B cell (primary cell): ENCODE results near the gene NR2E1. TPM values are rescaled to one million over a fixed set of nuclear protein-coding genes. Genes with fewer than 3 reads are reported as not detected.

Experiments used
- ATAC-seq: fragments of 200-7000 bp; cut with Tn5 transposase; one replicate; pipeline ENCODE4 v1.10.0; 2021; ENCODE audit warnings: low read depth, mild to moderate bottlenecking, moderate number of reproducible peaks, moderate library complexity
- CTCF ChIA-PET: fragments of 350-600 bp; sonication (Branson Sonifier 250); formaldehyde crosslinking; loops from one replicate; lab custom pipeline; 2021; ENCODE audit warnings: antibody characterized with exemption, inconsistent platforms; lab: Charles Lee
- POLR2A ChIA-PET: fragments of 350-600 bp; sonication (Branson Sonifier 250); formaldehyde crosslinking; loops from one replicate; lab custom pipeline; 2021; ENCODE audit warnings: antibody characterized with exemption; lab: Charles Lee
- DNase-seq: peaks from one replicate; pipeline ENCODE4 v3.0.0; 2013
- H2AFZ ChIP-seq: 2 replicates; pipeline ENCODE4 v1.6.1; 2012; ENCODE audit warnings: mild to moderate bottlenecking, low read depth, low read length; ENCODE audit not compliant: insufficient read depth, poor library complexity, severe bottlenecking
- H3K27ac ChIP-seq, 2 donors: 1 replicate in 1 of 2; 2 replicates in 1 of 2; pipeline ENCODE4 v1.5.1; 2012 to 2013; ENCODE audit warnings: low read length in 2 of 2, mild to moderate bottlenecking in 2 of 2, moderate library complexity in 1 of 2
- H3K27me3 ChIP-seq, 4 experiments: fragments of 200-600 bp in 1 of 4; sonication (generic) in 1 of 4; replicated peaks in 1 of 4; 1 replicate in 2 of 4; 2 replicates in 2 of 4; pipeline versions ENCODE4 v1.6.1 to v1.7.0; 2013 to 2016; ENCODE audit warnings: low read length in 3 of 4, mild to moderate bottlenecking in 2 of 4, mixed read lengths in 1 of 4, moderate library complexity in 1 of 4; ENCODE audit not compliant: insufficient read depth in 4 of 4, control insufficient read depth in 3 of 4; ENCODE audit errors: control extremely low read depth in 1 of 4
- H3K36me3 ChIP-seq, 2 experiments: replicated peaks in 1 of 2; 1 replicate in 1 of 2; 2 replicates in 1 of 2; pipeline versions ENCODE4 v1.6.1 to v1.7.1; 2013; ENCODE audit warnings: low read length in 1 of 2; ENCODE audit not compliant: insufficient read depth in 2 of 2, control insufficient read depth in 1 of 2; ENCODE audit errors: control extremely low read depth in 1 of 2, extremely low read depth in 1 of 2
- H3K4me1 ChIP-seq, 2 donors: fragments of 200-600 bp in 1 of 2; sonication (generic) in 1 of 2; 1 replicate in 1 of 2; 2 replicates in 1 of 2; pipeline versions ENCODE4 v1.5.1 to v1.6.1; 2013 to 2017; ENCODE audit warnings: low read length in 2 of 2; ENCODE audit not compliant: control insufficient read depth in 2 of 2, insufficient read depth in 2 of 2
- H3K4me2 ChIP-seq: replicated peaks from 2 replicates; pipeline ENCODE3; 2012; ENCODE audit warnings: mild to moderate bottlenecking, low read depth, low read length; ENCODE audit not compliant: poor library complexity, severe bottlenecking
- H3K4me3 ChIP-seq, 5 experiments: fragments of 200-600 bp in 1 of 5; sonication (generic) in 1 of 5; 1 replicate in 3 of 5; 2 replicates in 2 of 5; pipeline versions ENCODE4 v1.5.1 to v1.7.0; 2011 to 2016; ENCODE audit warnings: low read length in 4 of 5, mild to moderate bottlenecking in 4 of 5, low read depth in 2 of 5, control low read depth in 1 of 5, moderate library complexity in 1 of 5; ENCODE audit not compliant: insufficient read depth in 1 of 5; ENCODE audit errors: control extremely low read depth in 1 of 5, extremely low read depth in 1 of 5
- H3K79me2 ChIP-seq: fragments of 200-600 bp; sonication (generic); one replicate; pipeline ENCODE4 v1.6.0; 2016; ENCODE audit warnings: low read length; ENCODE audit not compliant: control insufficient read depth, insufficient read depth
- H3K9ac ChIP-seq: fragments of 200-600 bp; sonication (generic); 2 replicates; pipeline ENCODE4 v1.6.1; 2017; ENCODE audit warnings: mild to moderate bottlenecking, low read length, moderate library complexity
- H3K9me3 ChIP-seq, 3 donors: one replicate each; pipeline versions ENCODE4 v1.6.1 to v1.7.1; 2013; ENCODE audit warnings: low read length in 2 of 3; ENCODE audit not compliant: control insufficient read depth in 2 of 3, insufficient read depth in 1 of 3; ENCODE audit errors: control extremely low read depth in 1 of 3
- H4K20me1 ChIP-seq: 2 replicates; pipeline ENCODE4 v1.6.0; 2012; ENCODE audit warnings: mild to moderate bottlenecking, low read length; ENCODE audit not compliant: insufficient read depth, control insufficient read depth, poor library complexity, severe bottlenecking
- H3K27ac Mint-ChIP-seq: one replicate; pipeline ENCODE4 v1.8.0; 2021; ENCODE audit warnings: mixed read lengths
- H3K27me3 Mint-ChIP-seq: one replicate; pipeline ENCODE4 v1.8.0; 2021; ENCODE audit warnings: mixed read lengths
- H3K4me1 Mint-ChIP-seq: one replicate; pipeline ENCODE4 v1.8.0; 2021; ENCODE audit warnings: mixed read lengths
- H3K4me3 Mint-ChIP-seq: one replicate; pipeline ENCODE4 v1.8.0; 2021; ENCODE audit warnings: mixed read lengths
- H3K9me3 Mint-ChIP-seq: one replicate; pipeline ENCODE4 v1.8.0; 2022; ENCODE audit warnings: mixed read lengths; ENCODE audit not compliant: insufficient read depth
- CTCF ChIP-seq: fragments of 200-600 bp; IDR thresholded peaks from one replicate; pipeline ENCODE4 v1.8.0; 2022; ENCODE audit warnings: antibody characterized with exemption, mild to moderate bottlenecking
- EZH2 ChIP-seq: IDR thresholded peaks from 2 replicates; pipeline ENCODE4 v1.6.1; 2012; ENCODE audit warnings: borderline replicate concordance, low read depth, mild to moderate bottlenecking, moderate library complexity, low read length; ENCODE audit not compliant: insufficient read depth, poor library complexity, severe bottlenecking
- WGBS: methylation state at CpG from one replicate; pipeline ENCODE4 v1.1.5; 2013; ENCODE audit warnings: missing lambda C conversion rate; ENCODE audit not compliant: insufficient coverage; 5-methylcytosine and 5-hydroxymethylcytosine counted together
- intact Hi-C: fragments of 100-400 bp; cut with micrococcal nuclease; formaldehyde crosslinking; loops from one replicate; pipeline ENCODE4 v1.10.0; 2022
- polyA plus RNA-seq: library from polyadenylated mRNA; depleted of rRNA; stranded (reverse); fragments of >200 nt; gene quantifications from 2 replicates; pipeline ENCODE4 v1.2.3, GENCODE V29; 2012
- total RNA-seq, 2 donors: library from RNA; stranded (reverse); fragments of 120-200 nt in 1 of 2; gene quantifications; 1 replicate in 1 of 2; 2 replicates in 1 of 2; pipeline versions ENCODE4 v1.2.3 to v1.2.4, GENCODE V29; 2013 to 2022

Gene NR2E1
- total and polyA plus RNA-seq, 2 donors (not counting 1 experiment from before 2014, with no cell fraction given), result not detected

GRCh38 chr6:108123946-108124345 lies 41.9 kb upstream of the NR2E1 start:
- CTCF ChIA-PET, result no interaction called here
- peaks cover 0 to 64% (median 49%) of the 10 kb centered on the region in 4 experiments for H3K27me3 ChIP-seq
- no peak overlapping the region for H3K4me3 ChIP-seq
- Mint-ChIP-seq H3K27me3 (peaks cover 87% of the 10 kb centered on the region), H3K9me3 (no peaks in the 10 kb centered on the region), H3K4me1 (peaks cover 20% of the 10 kb centered on the region), H3K4me3 (no peak overlapping the region), H3K27ac (no peak overlapping the region)
- no peaks in the 10 kb centered on the region for H4K20me1 ChIP-seq
- WGBS, result 27% methylated on average over 7 of the region's 7 CpGs
- H2AFZ ChIP-seq, result no peak overlapping the region
- no peak for ATAC-seq
- POLR2A ChIA-PET, result no interaction called here
- H3K79me2 ChIP-seq, result no peaks in the 10 kb centered on the region
- H3K4me2 ChIP-seq, result no peak overlapping the region
- intact Hi-C loops, result no loop called here
- no peak for DNase-seq
- TF ChIP-seq EZH2 (no peak), CTCF (no peak)
- H3K9me3 ChIP-seq, result peaks cover 0 to 23% (median 1%) of the 10 kb centered on the region in 3 donors
- H3K9ac ChIP-seq, result no peak overlapping the region
- H3K4me1 ChIP-seq, result peaks cover 14 to 20% of the 10 kb centered on the region in 2 donors
- H3K27ac ChIP-seq, result no peak overlapping the region
- no peaks in the 10 kb centered on the region for H3K36me3 ChIP-seq

GRCh38 chr6:108127056-108127455 lies 38.8 kb upstream of the NR2E1 start:
- Mint-ChIP-seq H3K4me3 (no peak overlapping the region), H3K27me3 (peaks cover 81% of the 10 kb centered on the region), H3K27ac (no peak overlapping the region), H3K9me3 (no peaks in the 10 kb centered on the region), H3K4me1 (peaks cover 7% of the 10 kb centered on the region)
- H3K9me3 ChIP-seq, result peaks cover 0 to 8% (median 1%) of the 10 kb centered on the region in 3 donors
- no peaks in the 10 kb centered on the region for H3K79me2 ChIP-seq
- intact Hi-C loops, result no loop called here
- no peaks in the 10 kb centered on the region for H4K20me1 ChIP-seq
- ChIA-PET POLR2A (interaction anchor here (0.5 kb wide), 1 partner anchor 251 kb away, joined by 3 read pairs; no protein-coding TSS in a partner anchor), CTCF (interaction anchor here (0.9 kb wide), 1 partner anchor 401 kb away, joined by 3 read pairs; no protein-coding TSS in a partner anchor)
- no peak overlapping the region for H3K4me3 ChIP-seq
- DNase-seq (no peak), ATAC-seq (no peak)
- H2AFZ ChIP-seq, result no peak overlapping the region
- no peak overlapping the region for H3K9ac ChIP-seq
- H3K27ac ChIP-seq, result no peak overlapping the region
- TF ChIP-seq EZH2, result no peak
- no peak for TF ChIP-seq CTCF
- WGBS, result no CpG with 5 or more reads among the region's 1 CpG
- H3K4me2 ChIP-seq, result no peak overlapping the region
- H3K27me3 ChIP-seq, result peaks cover 0 to 51% (median 36%) of the 10 kb centered on the region in 4 experiments
- no peaks in the 10 kb centered on the region for H3K36me3 ChIP-seq
- peaks cover 0 to 4% of the 10 kb centered on the region in 2 donors for H3K4me1 ChIP-seq
